Measurements from ENCODE around the gene BICDL1. TPM values are rescaled to one million over a fixed set of nuclear protein-coding genes. Genes with fewer than 3 reads are reported as not detected.

BICDL1 gene
- total and polyA plus RNA-seq, 8 donors, result 2.0 to 23.0 (median 6.8) TPM

- no peak for ATAC-seq
- TF ChIP-seq, protein P1, sequence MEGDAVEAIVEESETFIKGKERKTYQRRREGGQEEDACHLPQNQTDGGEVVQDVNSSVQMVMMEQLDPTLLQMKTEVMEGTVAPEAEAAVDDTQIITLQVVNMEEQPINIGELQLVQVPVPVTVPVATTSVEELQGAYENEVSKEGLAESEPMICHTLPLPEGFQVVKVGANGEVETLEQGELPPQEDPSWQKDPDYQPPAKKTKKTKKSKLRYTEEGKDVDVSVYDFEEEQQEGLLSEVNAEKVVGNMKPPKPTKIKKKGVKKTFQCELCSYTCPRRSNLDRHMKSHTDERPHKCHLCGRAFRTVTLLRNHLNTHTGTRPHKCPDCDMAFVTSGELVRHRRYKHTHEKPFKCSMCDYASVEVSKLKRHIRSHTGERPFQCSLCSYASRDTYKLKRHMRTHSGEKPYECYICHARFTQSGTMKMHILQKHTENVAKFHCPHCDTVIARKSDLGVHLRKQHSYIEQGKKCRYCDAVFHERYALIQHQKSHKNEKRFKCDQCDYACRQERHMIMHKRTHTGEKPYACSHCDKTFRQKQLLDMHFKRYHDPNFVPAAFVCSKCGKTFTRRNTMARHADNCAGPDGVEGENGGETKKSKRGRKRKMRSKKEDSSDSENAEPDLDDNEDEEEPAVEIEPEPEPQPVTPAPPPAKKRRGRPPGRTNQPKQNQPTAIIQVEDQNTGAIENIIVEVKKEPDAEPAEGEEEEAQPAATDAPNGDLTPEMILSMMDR (IDR thresholded peaks at IDR 0.05), result no peak
- Histone ChIP-seq H3K36me3 (no peaks in the 10 kb centered on the region), H3K27me3 (no peaks in the 10 kb centered on the region), H3K9me3 (no peaks in the 10 kb centered on the region), H3K27ac (no peak overlapping the region), H3K4me1 (no peaks in the 10 kb centered on the region), H3K4me3 (no peak overlapping the region)
- intact Hi-C loops (cut with DNase I), result no loop called here
- peak in 2 of 6 donors; percentile 32 to 43 for DNase-seq
- WGBS, 2 donors, result 78 to 88% methylated on average over 5 of the region's 5 CpGs
- FAIRE-seq, result no peak
Measured at GRCh38 chr12:120056739-120057138, 67.7 kb downstream of the BICDL1 start.

DNA sequence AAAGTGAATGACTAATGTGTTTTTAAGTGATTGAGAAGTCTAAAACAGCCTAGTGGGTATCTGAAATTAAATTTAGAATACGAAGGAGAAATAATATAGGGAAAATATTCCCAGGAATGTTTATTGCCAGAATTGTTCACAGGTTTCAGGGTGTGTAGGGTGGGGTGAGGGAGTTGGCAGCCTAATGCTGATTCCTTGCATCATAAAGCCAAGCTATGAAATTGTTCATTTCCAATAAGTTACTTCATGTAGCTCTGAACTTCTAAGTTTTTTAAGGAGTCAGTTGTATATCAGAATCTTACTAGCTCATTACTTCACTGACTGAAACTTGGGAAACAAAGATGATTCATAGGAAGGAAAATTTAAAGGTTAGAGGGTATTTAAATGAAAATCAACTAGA lies 71.2 kb downstream of the BICDL1 start:
- Histone ChIP-seq H3K27ac (no peak overlapping the region), H3K9me3 (no peaks in the 10 kb centered on the region), H3K27me3 (no peaks in the 10 kb centered on the region), H3K36me3 (no peaks in the 10 kb centered on the region), H3K4me1 (no peaks in the 10 kb centered on the region), H3K4me3 (no peak overlapping the region)
- no peak for DNase-seq
- intact Hi-C loops (cut with DNase I), result no loop called here
- ATAC-seq, result no peak
- TF ChIP-seq, protein P1 (IDR thresholded peaks at IDR 0.05), result no peak
- FAIRE-seq, result no peak
- 83 to 97% methylated on average over 1 of the region's 1 CpG for WGBS, 2 donors

DNA sequence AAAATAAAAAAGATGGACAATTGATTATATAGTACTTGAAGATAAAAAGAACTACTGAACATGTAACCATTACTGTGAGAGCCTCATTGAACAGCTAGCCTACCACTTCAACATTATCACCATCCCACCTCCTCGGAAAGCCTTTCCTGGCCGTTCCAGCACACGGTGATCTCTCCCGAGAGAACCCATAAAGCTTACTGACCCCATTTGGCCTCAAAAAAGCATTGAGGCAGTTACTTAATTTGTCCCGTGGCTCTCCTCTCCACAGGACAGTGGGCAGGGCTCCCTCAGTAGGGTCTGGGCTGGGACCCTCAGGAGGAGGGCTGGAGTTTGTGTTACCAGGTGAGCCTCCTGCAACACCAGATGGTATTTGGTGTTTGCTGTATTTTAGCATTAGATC lies 71.7 kb downstream of the BICDL1 start:
- FAIRE-seq (no peak), DNase-seq (no peak), ATAC-seq (no peak)
- Histone ChIP-seq H3K27ac (no peak overlapping the region), H3K27me3 (no peaks in the 10 kb centered on the region), H3K9me3 (no peaks in the 10 kb centered on the region), H3K36me3 (no peaks in the 10 kb centered on the region), H3K4me3 (no peak overlapping the region), H3K4me1 (no peaks in the 10 kb centered on the region)
- TF ChIP-seq, protein P1 (IDR thresholded peaks at IDR 0.05), result no peak
- intact Hi-C loops (cut with DNase I), result no loop called here
- 86 to 93% methylated on average over 5 of the region's 5 CpGs for WGBS, 2 donors

GRCh38 chr12:120061575-120062214 lies 72.7 kb downstream of the BICDL1 start:
- intact Hi-C loops (cut with DNase I), result no loop called here

More at GRCh38 chr12:120061575-120062214, 72.7 kb downstream of the BICDL1 start:
- Histone ChIP-seq H3K27me3 (no peaks in the 10 kb centered on the region), H3K27ac (no peak overlapping the region), H3K4me3 (no peak overlapping the region), H3K36me3 (no peaks in the 10 kb centered on the region), H3K9me3 (no peaks in the 10 kb centered on the region), H3K4me1 (no peaks in the 10 kb centered on the region)
- TF ChIP-seq, protein P1 (IDR thresholded peaks at IDR 0.05), result no peak
- no peak for FAIRE-seq
- 83 to 86% methylated on average over 10 of the region's 10 CpGs for WGBS, 2 donors
- ATAC-seq, result no peak
- DNase-seq, result no peak

Data from pancreas (tissue), 10 donors.